Measurements from ENCODE around the gene MCC. TPM values are rescaled to one million over a fixed set of nuclear protein-coding genes. Genes with fewer than 3 reads are reported as not detected.

The MCC gene
- polyA plus RNA-seq, 1 donor (not counting 4 experiments of a cell fraction or from before 2014, with no cell fraction given): 24.6 TPM

DNA sequence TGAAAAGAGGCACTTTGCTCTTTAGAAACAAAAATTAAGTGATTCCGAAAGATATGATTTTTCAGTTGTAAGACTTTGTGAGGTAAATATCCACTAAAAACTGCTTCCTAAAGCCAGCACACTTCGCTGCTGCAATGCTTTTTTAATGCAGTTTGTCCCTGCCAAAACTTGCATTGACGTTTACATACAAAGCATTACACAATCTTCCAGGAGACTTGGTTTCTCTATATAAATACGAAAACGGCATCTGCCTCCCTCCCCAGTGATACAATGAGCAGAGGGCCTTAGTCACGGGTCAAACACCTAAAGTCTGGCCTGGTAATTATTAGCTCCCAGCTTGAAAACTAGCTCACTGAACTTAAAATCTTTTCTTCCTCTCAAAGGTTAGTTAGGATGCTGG, 224.2 kb downstream of the MCC start:
- H3K27me3 ChIP-seq (ENCODE audit: control insufficient read depth, extremely low read depth, insufficient read depth, low read length): no peaks in the 10 kb centered on the region
- H3K4me3 ChIP-seq (ENCODE audit: control insufficient read depth in 2 of 3, extremely low read depth in 1 of 3, insufficient read depth in 2 of 3, low read depth in 1 of 3, low read length in 3 of 3): no peak overlapping the region
- H3K4me1 ChIP-seq (ENCODE audit: control insufficient read depth, extremely low read depth, insufficient read depth, low read length): peaks cover 49% of the 10 kb centered on the region
- no peak for TF ChIP-seq EZH2 (IDR thresholded peaks at IDR 0.05; ENCODE audit: low read length)
- TF ChIP-seq, protein P1, sequence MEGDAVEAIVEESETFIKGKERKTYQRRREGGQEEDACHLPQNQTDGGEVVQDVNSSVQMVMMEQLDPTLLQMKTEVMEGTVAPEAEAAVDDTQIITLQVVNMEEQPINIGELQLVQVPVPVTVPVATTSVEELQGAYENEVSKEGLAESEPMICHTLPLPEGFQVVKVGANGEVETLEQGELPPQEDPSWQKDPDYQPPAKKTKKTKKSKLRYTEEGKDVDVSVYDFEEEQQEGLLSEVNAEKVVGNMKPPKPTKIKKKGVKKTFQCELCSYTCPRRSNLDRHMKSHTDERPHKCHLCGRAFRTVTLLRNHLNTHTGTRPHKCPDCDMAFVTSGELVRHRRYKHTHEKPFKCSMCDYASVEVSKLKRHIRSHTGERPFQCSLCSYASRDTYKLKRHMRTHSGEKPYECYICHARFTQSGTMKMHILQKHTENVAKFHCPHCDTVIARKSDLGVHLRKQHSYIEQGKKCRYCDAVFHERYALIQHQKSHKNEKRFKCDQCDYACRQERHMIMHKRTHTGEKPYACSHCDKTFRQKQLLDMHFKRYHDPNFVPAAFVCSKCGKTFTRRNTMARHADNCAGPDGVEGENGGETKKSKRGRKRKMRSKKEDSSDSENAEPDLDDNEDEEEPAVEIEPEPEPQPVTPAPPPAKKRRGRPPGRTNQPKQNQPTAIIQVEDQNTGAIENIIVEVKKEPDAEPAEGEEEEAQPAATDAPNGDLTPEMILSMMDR (optimal IDR thresholded peaks at IDR 0.05 in 1 of 3, IDR thresholded peaks at IDR 0.05 in 1 of 3, conservative IDR thresholded peaks at IDR 0.05 in 1 of 3; ENCODE audit: extremely low read depth in 1 of 3, insufficient read depth in 2 of 3, low read length in 3 of 3): no peak
- H3K36me3 ChIP-seq (ENCODE audit: control insufficient read depth in 2 of 2, extremely low read depth in 1 of 2, insufficient read depth in 2 of 2, low read length in 2 of 2): no peaks in the 10 kb centered on the region
- no peaks in the 10 kb centered on the region for H4K20me1 ChIP-seq (ENCODE audit: control insufficient read depth, extremely low read depth, insufficient read depth, low read length)
- H3K4me2 ChIP-seq (ENCODE audit: control insufficient read depth, extremely low read depth, insufficient read depth, low read depth, low read length): peak overlapping the region; percentile 63
- peak overlapping the region; percentile 16 for H3K9ac ChIP-seq (ENCODE audit: control insufficient read depth, extremely low read depth, insufficient read depth, low read length)
- H3K9me3 ChIP-seq (ENCODE audit: control insufficient read depth, low read depth, low read length): no peaks in the 10 kb centered on the region
- peak; percentile 55 for FAIRE-seq
- peak overlapping the region; percentile 55 for H3K27ac ChIP-seq (ENCODE audit: control insufficient read depth, insufficient read depth, low read length)
- no peaks in the 10 kb centered on the region for H3K9me1 ChIP-seq (ENCODE audit: control insufficient read depth, extremely low read depth, insufficient read depth, low read length)
- dilution Hi-C loops (cut with MboI; ENCODE audit: extremely low pct_ligation_motif_present, low sequenced_read_pairs): no loop called here
- peaks cover 66% of the 10 kb centered on the region for H3K79me2 ChIP-seq (ENCODE audit: control insufficient read depth, insufficient read depth, low read length)
- DNase-seq (ENCODE audit: low read depth, low spot score): no peak
- H2AFZ ChIP-seq (ENCODE audit: control insufficient read depth, low read length): no peak overlapping the region

DNA sequence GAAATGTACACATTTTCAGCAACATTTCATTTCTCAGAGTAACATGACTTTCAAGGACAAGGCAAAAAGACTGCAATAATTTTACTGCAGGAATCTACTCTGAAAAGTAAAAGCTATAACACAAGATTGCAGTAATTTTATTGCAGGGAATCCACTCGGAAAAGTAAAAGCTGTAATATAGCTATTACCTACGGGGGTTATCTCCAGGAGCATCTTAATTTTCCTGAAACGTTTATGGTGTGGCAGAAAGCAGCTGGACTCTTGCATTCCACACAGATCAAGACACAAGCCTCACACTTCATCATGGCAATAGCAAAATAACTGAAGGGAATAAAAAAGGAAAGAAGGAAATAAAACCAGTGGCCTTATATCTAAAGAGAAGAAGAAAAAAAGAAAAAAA, 224.7 kb downstream of the MCC start:
- Histone ChIP-seq H4K20me1 (ENCODE audit: control insufficient read depth, extremely low read depth, insufficient read depth, low read length) (no peaks in the 10 kb centered on the region), H3K27me3 (ENCODE audit: control insufficient read depth, extremely low read depth, insufficient read depth, low read length) (no peaks in the 10 kb centered on the region), H3K9me3 (ENCODE audit: control insufficient read depth, low read depth, low read length) (no peaks in the 10 kb centered on the region), H3K4me2 (ENCODE audit: control insufficient read depth, extremely low read depth, insufficient read depth, low read depth, low read length) (peak overlapping the region; percentile 63), H3K4me3 (ENCODE audit: control insufficient read depth in 2 of 3, extremely low read depth in 1 of 3, insufficient read depth in 2 of 3, low read depth in 1 of 3, low read length in 3 of 3) (no peak overlapping the region), H3K9ac (ENCODE audit: control insufficient read depth, extremely low read depth, insufficient read depth, low read length) (peak overlapping the region; percentile 16), H3K4me1 (ENCODE audit: control insufficient read depth, extremely low read depth, insufficient read depth, low read length) (peaks cover 44% of the 10 kb centered on the region), H3K36me3 (ENCODE audit: control insufficient read depth in 2 of 2, extremely low read depth in 1 of 2, insufficient read depth in 2 of 2, low read length in 2 of 2) (no peaks in the 10 kb centered on the region), H3K27ac (ENCODE audit: control insufficient read depth, insufficient read depth, low read length) (peak overlapping the region; percentile 55), H2AFZ (ENCODE audit: control insufficient read depth, low read length) (no peak overlapping the region), H3K9me1 (ENCODE audit: control insufficient read depth, extremely low read depth, insufficient read depth, low read length) (no peaks in the 10 kb centered on the region), H3K79me2 (ENCODE audit: control insufficient read depth, insufficient read depth, low read length) (peaks cover 61% of the 10 kb centered on the region)
- DNase-seq (ENCODE audit: low read depth, low spot score) (no peak), FAIRE-seq (peak; percentile 36)
- TF ChIP-seq, protein P1 (optimal IDR thresholded peaks at IDR 0.05 in 1 of 3, IDR thresholded peaks at IDR 0.05 in 1 of 3, conservative IDR thresholded peaks at IDR 0.05 in 1 of 3; ENCODE audit: extremely low read depth in 1 of 3, insufficient read depth in 2 of 3, low read length in 3 of 3): no peak
- TF ChIP-seq EZH2 (IDR thresholded peaks at IDR 0.05; ENCODE audit: low read length): no peak
- dilution Hi-C loops (cut with MboI; ENCODE audit: extremely low pct_ligation_motif_present, low sequenced_read_pairs): no loop called here
